ENCODE data around the gene EPHB3. TPM values are rescaled to one million over a fixed set of nuclear protein-coding genes. Genes with fewer than 3 reads are reported as not detected.
A peak's percentile ranks its signal among the peaks of the same experiment; 100 is the strongest.

The EPHB3 gene
- total RNA-seq, 4 donors from 2014 or later, result 14.7 to 58.1 (median 33.1) TPM

DNA sequence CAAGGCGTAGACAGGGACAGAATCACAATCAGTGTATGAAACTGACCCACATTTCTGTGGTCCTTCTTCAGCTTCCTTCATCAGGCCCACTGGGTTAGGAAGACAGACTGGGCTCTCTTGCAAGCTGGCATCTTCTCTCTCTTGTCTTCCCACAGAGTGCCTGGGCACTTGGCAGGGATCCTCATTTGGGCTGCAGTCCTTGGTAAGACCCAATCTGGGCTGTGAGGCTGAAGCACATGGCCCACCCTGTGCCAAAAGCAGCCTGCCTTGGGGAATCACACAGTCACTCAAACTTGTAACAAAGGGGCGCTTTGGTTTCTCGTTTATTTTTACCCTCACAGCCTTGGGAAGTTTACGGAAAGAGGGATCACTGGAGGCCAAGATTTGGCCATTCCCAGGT lies 8.2 kb upstream of the EPHB3 start:
- no peak overlapping the region for H3K27ac ChIP-seq
- no peak for DNase-seq
- peaks cover 0 to 15% (median 0%) of the 10 kb centered on the region in 3 donors for H3K4me1 ChIP-seq
- no peaks in the 10 kb centered on the region for H3K36me3 ChIP-seq
- TF ChIP-seq, protein P1, sequence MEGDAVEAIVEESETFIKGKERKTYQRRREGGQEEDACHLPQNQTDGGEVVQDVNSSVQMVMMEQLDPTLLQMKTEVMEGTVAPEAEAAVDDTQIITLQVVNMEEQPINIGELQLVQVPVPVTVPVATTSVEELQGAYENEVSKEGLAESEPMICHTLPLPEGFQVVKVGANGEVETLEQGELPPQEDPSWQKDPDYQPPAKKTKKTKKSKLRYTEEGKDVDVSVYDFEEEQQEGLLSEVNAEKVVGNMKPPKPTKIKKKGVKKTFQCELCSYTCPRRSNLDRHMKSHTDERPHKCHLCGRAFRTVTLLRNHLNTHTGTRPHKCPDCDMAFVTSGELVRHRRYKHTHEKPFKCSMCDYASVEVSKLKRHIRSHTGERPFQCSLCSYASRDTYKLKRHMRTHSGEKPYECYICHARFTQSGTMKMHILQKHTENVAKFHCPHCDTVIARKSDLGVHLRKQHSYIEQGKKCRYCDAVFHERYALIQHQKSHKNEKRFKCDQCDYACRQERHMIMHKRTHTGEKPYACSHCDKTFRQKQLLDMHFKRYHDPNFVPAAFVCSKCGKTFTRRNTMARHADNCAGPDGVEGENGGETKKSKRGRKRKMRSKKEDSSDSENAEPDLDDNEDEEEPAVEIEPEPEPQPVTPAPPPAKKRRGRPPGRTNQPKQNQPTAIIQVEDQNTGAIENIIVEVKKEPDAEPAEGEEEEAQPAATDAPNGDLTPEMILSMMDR (IDR thresholded peaks at IDR 0.05), result no peak
- TF ChIP-seq POLR2A (IDR thresholded peaks at IDR 0.05), result no peak
- intact Hi-C loops (cut with DNase I), result no loop called here
- no peaks in the 10 kb centered on the region for H3K9me3 ChIP-seq
- H3K4me3 ChIP-seq, result no peak overlapping the region
- WGBS, 2 donors, result 64 to 100% methylated on average over 1 to 3 of the region's 4 CpGs
- peaks cover 0 to 71% (median 0%) of the 10 kb centered on the region in 4 donors for H3K27me3 ChIP-seq

DNA sequence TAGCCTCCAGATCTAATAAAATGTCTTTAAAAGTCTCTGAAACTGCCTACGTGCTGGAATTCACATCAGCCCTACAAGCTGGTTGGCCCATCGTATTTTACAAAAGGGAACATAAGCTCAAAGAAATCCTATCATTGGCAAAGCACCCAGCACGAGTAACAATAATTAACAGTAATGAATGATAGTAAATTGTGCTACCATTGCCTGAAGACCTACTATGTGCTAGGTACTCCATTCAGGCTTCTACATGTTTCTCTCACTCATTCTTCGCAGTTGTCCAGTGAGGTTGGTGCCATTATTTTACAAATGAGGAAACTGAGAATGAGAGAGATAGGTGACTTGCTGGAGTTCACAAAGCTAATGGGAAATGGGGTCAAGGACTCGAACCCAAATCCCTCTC lies 7.1 kb upstream of the EPHB3 start:
- TF ChIP-seq POLR2A (IDR thresholded peaks at IDR 0.05), result no peak
- TF ChIP-seq, protein P1 (IDR thresholded peaks at IDR 0.05), result no peak
- Histone ChIP-seq H3K4me3 (no peak overlapping the region), H3K4me1 (peaks cover 0 to 21% (median 0%) of the 10 kb centered on the region in 3 donors), H3K9me3 (no peaks in the 10 kb centered on the region), H3K27me3 (peaks cover 0 to 70% (median 0%) of the 10 kb centered on the region in 4 donors), H3K27ac (no peak overlapping the region), H3K36me3 (no peaks in the 10 kb centered on the region)
- WGBS, 2 donors, result 73 to 85% methylated on average over 5 of the region's 5 CpGs
- no peak for DNase-seq
- intact Hi-C loops (cut with DNase I), result no loop called here

DNA sequence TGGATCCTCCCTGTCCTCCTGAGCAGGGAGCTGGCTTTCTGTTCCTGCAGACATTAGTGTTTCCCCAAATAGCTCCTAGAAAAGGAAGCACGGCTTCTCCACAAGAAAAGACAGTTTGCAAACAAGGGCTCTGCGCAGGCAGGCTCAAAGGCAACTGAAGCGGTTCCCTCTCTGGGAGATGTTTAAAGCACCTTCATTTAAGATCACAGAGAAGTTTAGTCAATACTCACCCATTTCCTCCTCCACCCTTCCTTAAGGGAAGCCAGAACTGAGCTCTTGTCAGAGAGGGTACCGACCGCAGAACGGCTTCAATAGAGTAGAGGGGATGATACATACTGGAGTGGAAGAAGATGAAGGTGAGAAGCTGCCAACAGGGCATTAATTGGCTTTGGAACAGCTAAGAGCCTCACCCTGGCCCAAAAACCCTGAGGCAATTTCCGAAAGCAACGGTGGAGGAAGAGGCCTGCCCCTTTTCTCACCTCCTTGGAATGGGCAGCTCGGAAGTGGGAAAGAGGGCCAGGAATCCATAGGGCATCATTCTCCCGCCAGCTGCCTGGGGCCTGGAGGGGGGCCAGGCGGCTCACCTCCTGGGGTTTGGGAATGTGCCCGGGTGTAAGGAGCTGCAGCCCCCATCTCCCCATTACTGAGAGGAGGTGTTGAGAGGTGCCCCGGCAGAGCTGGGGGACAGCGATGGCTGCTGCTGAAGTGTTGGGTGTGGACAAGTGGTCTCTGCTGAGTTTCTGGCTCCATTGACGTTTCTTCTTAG lies 4.8 kb upstream of the EPHB3 start:
- Histone ChIP-seq H3K9me3 (no peaks in the 10 kb centered on the region), H3K27ac (no peak overlapping the region), H3K4me3 (no peak overlapping the region), H3K4me1 (peaks cover 7 to 35% (median 8%) of the 10 kb centered on the region in 3 donors), H3K27me3 (peaks cover 0 to 51% (median 0%) of the 10 kb centered on the region in 4 donors), H3K36me3 (no peaks in the 10 kb centered on the region)
- DNase-seq, result no peak
- no peak for TF ChIP-seq POLR2A (IDR thresholded peaks at IDR 0.05)
- intact Hi-C loops (cut with DNase I), result no loop called here
- WGBS, 2 donors, result 40 to 41% methylated on average over 7 to 10 of the region's 15 CpGs

DNA sequence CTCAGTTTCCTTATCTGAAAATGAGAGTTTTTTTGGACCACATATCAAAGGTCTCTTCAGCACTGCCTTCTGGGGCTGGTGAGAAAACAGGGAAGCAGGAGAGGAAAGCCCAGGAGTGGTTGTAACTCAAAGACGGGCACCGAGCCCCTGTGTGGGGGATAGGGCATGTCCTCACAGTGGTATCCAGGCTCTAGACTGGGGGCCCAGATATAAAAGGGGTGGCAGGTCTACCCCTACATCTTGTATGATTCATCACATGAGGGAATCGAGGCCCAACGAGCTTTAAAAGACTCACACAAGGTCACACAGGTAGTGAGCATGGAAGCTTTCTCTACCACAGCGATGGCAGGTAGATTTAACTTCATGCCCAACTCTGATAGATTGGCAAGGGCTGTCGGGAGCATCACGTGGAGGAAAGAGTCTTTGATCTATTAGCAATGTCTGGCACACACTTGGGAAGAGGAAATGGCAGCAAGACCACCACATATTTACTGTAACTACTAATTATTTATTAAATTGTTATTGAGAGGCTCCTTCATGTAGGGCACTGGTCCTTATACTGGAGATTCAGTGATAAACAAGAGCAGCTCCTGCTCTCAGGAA lies 4.1 kb upstream of the EPHB3 start:
- Histone ChIP-seq H3K4me1 (peaks cover 7 to 39% (median 8%) of the 10 kb centered on the region in 3 donors), H3K9me3 (no peaks in the 10 kb centered on the region), H3K36me3 (no peaks in the 10 kb centered on the region), H3K27me3 (peaks cover 0 to 46% (median 0%) of the 10 kb centered on the region in 4 donors), H3K27ac (no peak overlapping the region), H3K4me3 (no peak overlapping the region)
- 78 to 84% methylated on average over 6 to 7 of the region's 7 CpGs for WGBS, 2 donors
- TF ChIP-seq, protein P1 (IDR thresholded peaks at IDR 0.05), result no peak
- no peak for TF ChIP-seq POLR2A (IDR thresholded peaks at IDR 0.05)
- intact Hi-C loops (cut with DNase I), result no loop called here
- no peak for DNase-seq

DNA sequence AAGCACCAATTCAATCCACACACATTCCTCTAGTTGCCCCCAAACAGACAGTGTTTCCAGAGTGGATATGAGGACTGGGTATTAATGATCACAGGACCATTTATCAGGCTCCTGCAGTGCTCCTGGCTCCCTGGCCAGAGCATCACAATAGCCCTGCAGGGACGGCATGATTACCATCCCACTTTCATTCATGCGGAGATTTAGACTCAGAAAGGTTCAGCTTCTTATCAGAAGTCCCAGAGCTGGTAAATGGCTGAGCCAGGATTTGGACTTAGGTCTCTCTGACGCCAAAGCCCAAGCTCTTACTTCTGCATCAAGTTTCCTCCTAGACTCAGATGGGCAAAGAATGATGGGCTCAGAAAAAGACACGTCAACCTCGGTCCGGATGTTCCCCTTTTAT lies 2.9 kb upstream of the EPHB3 start:
- no peaks in the 10 kb centered on the region for H3K9me3 ChIP-seq
- peaks cover 0 to 39% (median 0%) of the 10 kb centered on the region in 4 donors for H3K27me3 ChIP-seq
- 56 to 90% methylated on average over 2 to 4 of the region's 6 CpGs for WGBS, 2 donors
- H3K4me1 ChIP-seq, result peaks cover 7 to 52% (median 12%) of the 10 kb centered on the region in 3 donors
- H3K4me3 ChIP-seq, result no peak overlapping the region
- TF ChIP-seq POLR2A (IDR thresholded peaks at IDR 0.05), result no peak
- no peak overlapping the region for H3K27ac ChIP-seq
- intact Hi-C loops (cut with DNase I), result no loop called here
- DNase-seq, result no peak
- H3K36me3 ChIP-seq, result no peaks in the 10 kb centered on the region

DNA sequence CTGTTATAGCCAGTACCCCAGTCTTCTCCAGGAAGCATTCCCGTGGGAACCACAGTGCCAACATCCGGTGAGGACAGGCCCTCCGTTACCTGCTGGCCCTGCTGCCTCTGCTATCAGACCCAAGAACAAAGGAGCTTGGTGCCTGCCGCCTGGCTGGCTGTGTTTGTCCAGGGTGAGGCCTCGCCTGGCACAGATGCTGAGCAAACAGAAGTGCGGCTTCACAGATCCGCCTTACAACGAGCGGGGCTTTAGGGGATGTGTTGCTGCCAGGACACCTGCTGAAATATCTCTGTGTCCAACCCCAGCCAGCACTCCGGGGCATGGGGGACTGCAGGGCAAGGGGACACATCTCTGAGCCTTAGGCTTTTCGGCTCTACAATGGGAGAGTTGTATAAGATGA lies 2.2 kb upstream of the EPHB3 start:
- no peak overlapping the region for H3K27ac ChIP-seq
- peaks cover 7 to 58% (median 18%) of the 10 kb centered on the region in 3 donors for H3K4me1 ChIP-seq
- no peaks in the 10 kb centered on the region for H3K9me3 ChIP-seq
- 49% methylated on average over 4 of the region's 11 CpGs; no CpG with 5 or more reads in 1 of the 2 donors for WGBS, 2 donors
- DNase-seq, result no peak
- no peak overlapping the region for H3K4me3 ChIP-seq
- H3K36me3 ChIP-seq, result no peaks in the 10 kb centered on the region
- H3K27me3 ChIP-seq, result peaks cover 0 to 39% (median 0%) of the 10 kb centered on the region in 4 donors
- TF ChIP-seq, protein P1 (IDR thresholded peaks at IDR 0.05), result peak in 1 of 6 experiments; percentile 8
- no peak for TF ChIP-seq POLR2A (IDR thresholded peaks at IDR 0.05)
- intact Hi-C loops (cut with DNase I), result no loop called here
